Measurements from ENCODE around the gene GRPEL1. TPM values are rescaled to one million over a fixed set of nuclear protein-coding genes. Genes with fewer than 3 reads are reported as not detected.

Gene GRPEL1
- total RNA-seq, 4 donors from 2014 or later: 17.0 to 34.2 (median 27.5) TPM

- Histone ChIP-seq H3K36me3 (peaks cover 29 to 91% (median 74%) of the 10 kb centered on the region in 4 donors), H3K27ac (replicated peaks in 1 of 4) (peak overlapping the region in 1 of 4 donors; percentile 18), H3K4me3 (no peak overlapping the region), H3K27me3 (no peaks in the 10 kb centered on the region), H3K4me1 (peaks cover 0 to 11% (median 9%) of the 10 kb centered on the region in 4 donors), H3K9me3 (no peaks in the 10 kb centered on the region)
- WGBS: 73% methylated on average over 18 of the region's 20 CpGs
- TF ChIP-seq, protein P1, sequence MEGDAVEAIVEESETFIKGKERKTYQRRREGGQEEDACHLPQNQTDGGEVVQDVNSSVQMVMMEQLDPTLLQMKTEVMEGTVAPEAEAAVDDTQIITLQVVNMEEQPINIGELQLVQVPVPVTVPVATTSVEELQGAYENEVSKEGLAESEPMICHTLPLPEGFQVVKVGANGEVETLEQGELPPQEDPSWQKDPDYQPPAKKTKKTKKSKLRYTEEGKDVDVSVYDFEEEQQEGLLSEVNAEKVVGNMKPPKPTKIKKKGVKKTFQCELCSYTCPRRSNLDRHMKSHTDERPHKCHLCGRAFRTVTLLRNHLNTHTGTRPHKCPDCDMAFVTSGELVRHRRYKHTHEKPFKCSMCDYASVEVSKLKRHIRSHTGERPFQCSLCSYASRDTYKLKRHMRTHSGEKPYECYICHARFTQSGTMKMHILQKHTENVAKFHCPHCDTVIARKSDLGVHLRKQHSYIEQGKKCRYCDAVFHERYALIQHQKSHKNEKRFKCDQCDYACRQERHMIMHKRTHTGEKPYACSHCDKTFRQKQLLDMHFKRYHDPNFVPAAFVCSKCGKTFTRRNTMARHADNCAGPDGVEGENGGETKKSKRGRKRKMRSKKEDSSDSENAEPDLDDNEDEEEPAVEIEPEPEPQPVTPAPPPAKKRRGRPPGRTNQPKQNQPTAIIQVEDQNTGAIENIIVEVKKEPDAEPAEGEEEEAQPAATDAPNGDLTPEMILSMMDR (IDR thresholded peaks at IDR 0.05): no peak
- DNase-seq (ENCODE audit: extremely low spot score): no peak
- intact Hi-C loops (cut with DNase I): no loop called here
Observed at GRCh38 chr4:7060346-7061150, 7.3 kb downstream of the GRPEL1 start.

- H3K4me1 ChIP-seq: peaks cover 0 to 4% (median 2%) of the 10 kb centered on the region in 4 donors
- TF ChIP-seq EP300 (IDR thresholded peaks at IDR 0.05) (no peak), POLR2A (IDR thresholded peaks at IDR 0.05; ENCODE audit: low read depth) (no peak), POLR2AphosphoS5 (IDR thresholded peaks at IDR 0.05) (no peak)
- TF ChIP-seq, protein P1 (IDR thresholded peaks at IDR 0.05): no peak
- intact Hi-C loops (cut with DNase I): no loop called here
- no peak overlapping the region for H3K27ac ChIP-seq (replicated peaks in 1 of 4)
- H3K36me3 ChIP-seq: peaks cover 37 to 93% (median 81%) of the 10 kb centered on the region in 4 donors
- 68% methylated on average over 11 of the region's 11 CpGs for WGBS
- H3K27me3 ChIP-seq: no peaks in the 10 kb centered on the region
- no peaks in the 10 kb centered on the region for H3K9me3 ChIP-seq
- no peak for DNase-seq (ENCODE audit: extremely low spot score)
- H3K4me3 ChIP-seq: no peak overlapping the region
Observed at GRCh38 chr4:7059662-7060061, 8.2 kb downstream of the GRPEL1 start.

DNA sequence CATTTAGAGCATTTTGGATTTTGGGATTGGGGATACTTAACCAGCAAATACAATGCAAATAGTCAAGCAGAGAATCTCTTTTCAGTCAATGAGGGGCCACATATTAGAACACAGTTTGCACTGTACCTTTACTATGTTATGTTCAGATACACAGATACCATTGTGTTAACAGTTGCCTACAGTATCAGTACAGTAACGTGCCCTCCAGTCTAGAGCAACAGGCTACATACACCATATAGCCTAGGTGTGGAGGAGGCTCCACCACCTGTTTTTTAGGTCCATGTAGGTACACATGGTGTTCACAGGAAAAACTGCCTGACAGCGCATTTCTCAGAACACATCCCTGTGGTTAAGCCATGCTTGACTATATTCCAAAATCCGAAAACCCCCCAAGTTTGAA, 9.1 kb downstream of the GRPEL1 start:
- intact Hi-C loops (cut with DNase I): no loop called here
- DNase-seq (ENCODE audit: extremely low spot score): no peak
- peaks cover 42 to 94% (median 84%) of the 10 kb centered on the region in 4 donors for H3K36me3 ChIP-seq

DNA sequence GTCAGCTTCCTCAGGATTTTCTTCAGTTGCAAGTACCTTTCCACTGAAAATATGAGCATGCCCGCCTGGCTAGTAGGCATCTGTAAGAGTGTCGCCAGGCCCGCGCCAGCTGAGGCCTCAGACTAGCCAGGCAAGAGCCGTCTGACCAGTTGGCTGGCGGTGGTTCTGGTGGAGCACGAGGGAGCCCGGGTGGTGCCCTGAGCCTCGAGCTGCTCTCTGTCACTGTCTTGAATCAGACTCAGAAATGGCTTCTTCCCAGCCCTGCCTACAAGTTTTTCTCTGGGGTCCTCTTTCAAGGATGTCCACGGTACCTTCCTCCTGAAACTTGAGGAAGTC, 11.9 kb downstream of the GRPEL1 start:
- no peak for TF ChIP-seq EP300 (IDR thresholded peaks at IDR 0.05)
- TF ChIP-seq, protein P1 (IDR thresholded peaks at IDR 0.05): no peak
- TF ChIP-seq POLR2AphosphoS5 (IDR thresholded peaks at IDR 0.05): no peak
- no peak for TF ChIP-seq POLR2A (IDR thresholded peaks at IDR 0.05; ENCODE audit: low read depth)
- no peaks in the 10 kb centered on the region for H3K9me3 ChIP-seq
- intact Hi-C loops (cut with DNase I): no loop called here
- H3K36me3 ChIP-seq: peaks cover 24 to 70% (median 66%) of the 10 kb centered on the region in 4 donors
- H3K4me1 ChIP-seq: peaks cover 12 to 29% (median 23%) of the 10 kb centered on the region in 4 donors
- no peak for DNase-seq (ENCODE audit: extremely low spot score)
- WGBS: 92% methylated on average over 10 of the region's 10 CpGs
- no peak overlapping the region for H3K4me3 ChIP-seq
- no peak overlapping the region for H3K27ac ChIP-seq (replicated peaks in 1 of 4)
- H3K27me3 ChIP-seq: no peaks in the 10 kb centered on the region

More for the DNA sequence above, 9.1 kb downstream of the GRPEL1 start:
- Histone ChIP-seq H3K27ac (replicated peaks in 1 of 4) (no peak overlapping the region), H3K9me3 (no peaks in the 10 kb centered on the region), H3K4me1 (peaks cover 0 to 4% (median 1%) of the 10 kb centered on the region in 4 donors), H3K4me3 (no peak overlapping the region), H3K27me3 (no peaks in the 10 kb centered on the region)
- WGBS: 100% methylated on average over 3 of the region's 3 CpGs
- TF ChIP-seq EP300 (IDR thresholded peaks at IDR 0.05) (no peak), POLR2A (IDR thresholded peaks at IDR 0.05; ENCODE audit: low read depth) (no peak), POLR2AphosphoS5 (IDR thresholded peaks at IDR 0.05) (no peak)
- TF ChIP-seq, protein P1 (IDR thresholded peaks at IDR 0.05): no peak
